ENCODE data around the gene NCK1.

NCK1 gene

DNA sequence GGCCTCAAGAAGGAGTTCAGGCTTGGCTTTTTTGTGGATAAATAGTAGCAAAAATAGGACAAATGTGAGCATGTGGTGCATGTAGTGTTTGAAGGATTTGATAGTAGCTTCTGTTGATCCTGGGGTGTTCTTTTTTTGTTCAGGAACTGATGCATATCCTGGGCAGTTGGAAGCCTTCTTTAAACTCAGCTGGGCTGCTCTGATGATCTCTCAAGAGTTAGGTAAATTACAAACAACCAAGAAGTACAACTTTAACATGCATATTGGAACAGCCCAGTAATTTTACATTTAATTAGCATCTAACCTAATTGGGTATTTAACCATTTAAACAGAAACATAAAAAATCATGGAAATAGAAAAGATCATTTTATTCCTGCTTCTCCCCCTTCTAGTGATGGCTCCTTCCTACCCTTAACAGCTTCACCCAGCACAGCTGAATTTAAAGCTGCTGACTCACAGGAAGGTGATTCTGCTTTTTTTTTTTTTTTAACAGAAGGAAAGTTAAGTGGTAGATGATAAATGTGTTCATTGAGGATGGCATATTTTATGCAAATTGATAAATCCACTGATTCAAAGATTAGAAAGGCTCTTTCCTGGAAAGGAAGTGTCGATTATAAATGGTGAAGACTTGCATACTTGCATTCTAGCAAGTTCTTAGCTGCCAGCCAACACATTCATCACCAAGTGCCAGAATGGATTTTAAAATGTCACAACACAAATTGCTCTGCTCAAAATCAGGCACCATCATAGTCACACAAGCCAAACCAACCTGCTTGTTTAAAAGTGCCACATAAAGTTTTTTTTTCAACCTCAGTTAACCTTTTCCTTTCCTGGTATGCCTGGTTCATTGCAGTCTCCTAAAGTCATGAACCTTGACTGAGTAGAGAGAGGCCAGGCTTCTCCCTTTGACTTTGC is 23.1 kb upstream of the NCK1 start:
- H3K4me3 ChIP-seq (replicated peaks in 1 of 2; ENCODE audit: low read depth in 2 of 2, low read length in 2 of 2): no peak overlapping the region
- peak; percentile 55 to 72 for DNase-seq (ENCODE audit: low read depth in 2 of 2)
- TF ChIP-seq CTCF (IDR thresholded peaks at IDR 0.05; ENCODE audit: low read depth, low read length): no peak

DNA sequence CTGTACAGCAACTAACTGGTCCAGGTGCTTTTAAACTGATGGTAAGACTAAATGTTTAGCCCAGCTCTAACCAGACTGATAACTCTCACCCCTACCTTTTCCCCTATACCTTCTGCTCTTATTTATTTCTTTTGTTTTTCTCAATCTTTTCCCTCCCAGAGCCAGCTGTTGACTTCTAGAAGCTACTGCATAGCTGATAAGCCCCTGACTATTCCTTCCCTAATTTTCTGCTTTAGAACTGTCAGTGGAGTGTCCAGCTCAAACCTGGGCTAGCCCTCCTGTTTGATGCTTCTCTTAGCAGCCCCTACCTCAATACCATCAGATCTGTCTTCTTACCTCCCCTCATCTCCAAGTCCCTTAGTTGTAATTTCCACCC is 22.5 kb upstream of the NCK1 start:
- no peak for DNase-seq (ENCODE audit: low read depth in 2 of 2)
- no peak for TF ChIP-seq CTCF (IDR thresholded peaks at IDR 0.05; ENCODE audit: low read depth, low read length)
- no peak overlapping the region for H3K4me3 ChIP-seq (replicated peaks in 1 of 2; ENCODE audit: low read depth in 2 of 2, low read length in 2 of 2)

DNA sequence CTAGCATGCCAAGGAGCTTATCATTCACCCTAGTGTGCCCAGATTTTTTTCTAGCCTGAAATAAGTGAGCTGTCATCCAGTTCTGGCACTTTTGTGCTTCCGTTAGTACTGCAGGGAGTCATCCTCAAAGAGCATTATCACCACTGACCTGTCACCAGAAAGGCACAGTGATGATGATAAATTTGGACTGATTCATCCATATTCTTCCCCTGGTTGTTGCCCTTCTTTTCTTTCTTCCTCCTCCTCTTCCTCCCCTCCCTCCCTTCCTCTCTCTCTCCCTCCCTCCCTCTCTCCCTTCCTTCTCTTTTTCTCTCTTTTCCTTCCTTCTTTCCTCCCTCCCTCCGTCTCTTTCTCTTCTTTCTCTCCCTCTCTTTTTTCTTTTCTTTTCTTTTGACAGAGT is 21.8 kb upstream of the NCK1 start:
- TF ChIP-seq CTCF (IDR thresholded peaks at IDR 0.05; ENCODE audit: low read depth, low read length): no peak
- no peak overlapping the region for H3K4me3 ChIP-seq (replicated peaks in 1 of 2; ENCODE audit: low read depth in 2 of 2, low read length in 2 of 2)
- DNase-seq (ENCODE audit: low read depth in 2 of 2): no peak

DNA sequence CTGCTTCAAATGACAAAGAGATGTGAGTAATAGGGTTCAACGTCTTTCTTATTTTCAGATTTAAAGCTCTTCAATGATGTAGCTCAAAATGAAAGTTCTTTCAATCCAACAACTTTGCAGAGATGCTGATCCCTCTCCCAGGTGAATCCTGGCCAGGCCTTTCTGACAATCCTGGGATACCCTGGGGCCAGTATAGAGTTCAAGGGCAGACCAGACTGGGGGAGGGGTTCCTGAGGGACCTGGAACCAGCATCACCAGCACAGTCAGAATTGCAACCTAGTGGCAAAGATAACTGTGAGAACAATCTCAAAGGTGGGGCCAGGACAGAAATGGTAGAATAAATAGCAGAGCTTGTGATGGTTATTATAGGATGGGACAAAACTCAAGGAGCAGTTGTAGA is 19.7 kb upstream of the NCK1 start:
- TF ChIP-seq CTCF (IDR thresholded peaks at IDR 0.05; ENCODE audit: low read depth, low read length): no peak
- no peak overlapping the region for H3K4me3 ChIP-seq (replicated peaks in 1 of 2; ENCODE audit: low read depth in 2 of 2, low read length in 2 of 2)
- no peak for DNase-seq (ENCODE audit: low read depth in 2 of 2)

- H3K4me3 ChIP-seq (replicated peaks in 1 of 2; ENCODE audit: low read depth in 2 of 2, low read length in 2 of 2): no peak overlapping the region
- peak in 1 of 2 donors; percentile 54 for DNase-seq (ENCODE audit: low read depth in 2 of 2)
- no peak for TF ChIP-seq CTCF (IDR thresholded peaks at IDR 0.05; ENCODE audit: low read depth, low read length)
Observed at GRCh38 chr3:136844724-136845123, 17.3 kb upstream of the NCK1 start.

- H3K4me3 ChIP-seq (replicated peaks in 1 of 2; ENCODE audit: low read depth in 2 of 2, low read length in 2 of 2): no peak overlapping the region
- no peak for TF ChIP-seq CTCF (IDR thresholded peaks at IDR 0.05; ENCODE audit: low read depth, low read length)
- DNase-seq (ENCODE audit: low read depth in 2 of 2): no peak
Observed at GRCh38 chr3:136852180-136852579, 9.8 kb upstream of the NCK1 start.

All from cardiac fibroblast (primary cell).